Measurements from ENCODE around the gene EXT2. TPM values are rescaled to one million over a fixed set of nuclear protein-coding genes. Genes with fewer than 3 reads are reported as not detected.

Gene EXT2
- total and polyA plus RNA-seq, 2 of the 13 experiments (the other 11 are each of a cell fraction or from before 2014, with no cell fraction given) = 61.5 to 68.7 TPM

DNA sequence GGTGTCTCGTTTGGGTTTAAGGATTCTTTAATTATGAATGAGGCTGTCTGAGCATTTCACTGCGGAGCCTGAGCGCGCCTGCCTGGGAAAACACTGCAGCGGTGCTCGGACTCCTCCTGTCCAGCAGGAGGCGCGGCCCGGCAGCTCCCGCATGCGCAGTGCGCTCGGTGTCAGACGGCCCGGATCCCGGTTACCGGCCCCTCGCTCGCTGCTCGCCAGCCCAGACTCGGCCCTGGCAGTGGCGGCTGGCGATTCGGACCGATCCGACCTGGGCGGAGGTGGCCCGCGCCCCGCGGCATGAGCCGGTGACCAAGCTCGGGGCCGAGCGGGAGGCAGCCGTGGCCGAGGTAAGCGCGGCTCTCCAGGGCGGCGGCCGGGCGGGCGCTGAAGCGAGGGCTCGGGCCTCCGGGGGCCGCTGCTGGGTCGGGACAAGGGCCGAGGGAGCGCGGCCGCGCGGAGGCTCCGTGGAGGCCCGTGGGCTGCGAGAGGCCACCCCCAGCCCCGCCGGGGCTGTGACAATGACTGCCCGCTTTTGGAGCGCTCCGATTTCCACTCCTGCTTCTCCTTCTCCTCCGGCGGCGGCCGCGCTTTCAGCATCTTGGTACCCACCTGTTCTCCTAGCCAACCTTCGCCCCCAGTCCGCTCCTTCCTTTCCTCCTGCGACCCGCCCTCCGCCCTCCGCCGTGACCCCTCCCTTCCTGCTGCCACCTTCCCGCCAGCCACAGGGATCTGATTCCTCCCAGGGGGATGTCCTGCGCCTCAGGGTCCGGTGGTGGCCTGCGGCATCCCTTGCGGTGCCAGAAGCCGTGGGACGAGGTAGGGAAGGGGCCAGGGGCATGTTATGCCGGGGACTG is at the start of gene EXT2 (continued):
- TF ChIP-seq, protein P1, sequence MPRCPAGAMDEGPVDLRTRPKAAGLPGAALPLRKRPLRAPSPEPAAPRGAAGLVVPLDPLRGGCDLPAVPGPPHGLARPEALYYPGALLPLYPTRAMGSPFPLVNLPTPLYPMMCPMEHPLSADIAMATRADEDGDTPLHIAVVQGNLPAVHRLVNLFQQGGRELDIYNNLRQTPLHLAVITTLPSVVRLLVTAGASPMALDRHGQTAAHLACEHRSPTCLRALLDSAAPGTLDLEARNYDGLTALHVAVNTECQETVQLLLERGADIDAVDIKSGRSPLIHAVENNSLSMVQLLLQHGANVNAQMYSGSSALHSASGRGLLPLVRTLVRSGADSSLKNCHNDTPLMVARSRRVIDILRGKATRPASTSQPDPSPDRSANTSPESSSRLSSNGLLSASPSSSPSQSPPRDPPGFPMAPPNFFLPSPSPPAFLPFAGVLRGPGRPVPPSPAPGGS (CRISPR knock-in tag; IDR thresholded peaks at IDR 0.05) = peak; percentile 63; the same call in 1 of the 2 replicates
- TF ChIP-seq BHLHE40 (IDR thresholded peaks at IDR 0.05; ENCODE audit: low read length) (0 out of 2 replicates have a peak, but pooled peaks have one; percentile 4), HNRNPLL (IDR thresholded peaks at IDR 0.05; ENCODE audit: low read depth, low read length, poor library complexity, severe bottlenecking) (peak; percentile 10), SIX1 (CRISPR knock-in tag; IDR thresholded peaks at IDR 0.05; ENCODE audit: borderline replicate concordance) (no peak), NFE2 (CRISPR knock-in tag; IDR thresholded peaks at IDR 0.05) (no peak), MTF2 (CRISPR knock-in tag; IDR thresholded peaks at IDR 0.05; ENCODE audit: borderline replicate concordance) (no peak), MYNN (CRISPR knock-in tag; IDR thresholded peaks at IDR 0.05; ENCODE audit: low read depth) (no peak), YEATS2 (CRISPR knock-in tag; IDR thresholded peaks at IDR 0.05; ENCODE audit: borderline replicate concordance) (peak; percentile 65; the same call in 1 of the 2 replicates), ZFY (CRISPR knock-in tag; IDR thresholded peaks at IDR 0.05) (peak; percentile 95), SP1 (IDR thresholded peaks at IDR 0.05) (no peak), SP1 (CRISPR knock-in tag; IDR thresholded peaks at IDR 0.05) (no peak), NR2F2 (IDR thresholded peaks at IDR 0.05; ENCODE audit: borderline replicate concordance, low read depth) (no peak), SRSF1 (optimal IDR thresholded peaks at IDR 0.05; ENCODE audit: low read depth, low read length) (no peak), ZFP36L1 (CRISPR knock-in tag; IDR thresholded peaks at IDR 0.05) (no peak), TP53 (CRISPR knock-in tag; conservative IDR thresholded peaks at IDR 0.05) (no peak), SMARCC2 (IDR thresholded peaks at IDR 0.05) (no peak), ZNF296 (CRISPR knock-in tag; conservative IDR thresholded peaks at IDR 0.05) (no peak), ZNF264 (CRISPR knock-in tag; IDR thresholded peaks at IDR 0.05) (no peak)
- TF ChIP-seq, protein P2, sequence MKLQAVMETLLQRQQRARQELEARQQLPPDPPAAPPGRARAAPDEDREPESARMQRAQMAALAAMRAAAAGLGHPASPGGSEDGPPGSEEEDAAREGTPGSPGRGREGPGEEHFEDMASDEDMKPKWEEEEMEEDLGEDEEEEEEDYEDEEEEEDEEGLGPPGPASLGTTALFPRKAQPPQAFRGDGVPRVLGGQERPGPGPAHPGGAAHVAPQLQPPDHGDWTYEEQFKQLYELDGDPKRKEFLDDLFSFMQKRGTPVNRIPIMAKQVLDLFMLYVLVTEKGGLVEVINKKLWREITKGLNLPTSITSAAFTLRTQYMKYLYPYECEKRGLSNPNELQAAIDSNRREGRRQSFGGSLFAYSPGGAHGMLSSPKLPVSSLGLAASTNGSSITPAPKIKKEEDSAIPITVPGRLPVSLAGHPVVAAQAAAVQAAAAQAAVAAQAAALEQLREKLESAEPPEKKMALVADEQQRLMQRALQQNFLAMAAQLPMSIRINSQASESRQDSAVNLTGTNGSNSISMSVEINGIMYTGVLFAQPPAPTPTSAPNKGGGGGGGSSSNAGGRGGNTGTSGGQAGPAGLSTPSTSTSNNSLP (IDR thresholded peaks at IDR 0.05; ENCODE audit: low read depth, low read length) = no peak
- TF ChIP-seq, protein P3, sequence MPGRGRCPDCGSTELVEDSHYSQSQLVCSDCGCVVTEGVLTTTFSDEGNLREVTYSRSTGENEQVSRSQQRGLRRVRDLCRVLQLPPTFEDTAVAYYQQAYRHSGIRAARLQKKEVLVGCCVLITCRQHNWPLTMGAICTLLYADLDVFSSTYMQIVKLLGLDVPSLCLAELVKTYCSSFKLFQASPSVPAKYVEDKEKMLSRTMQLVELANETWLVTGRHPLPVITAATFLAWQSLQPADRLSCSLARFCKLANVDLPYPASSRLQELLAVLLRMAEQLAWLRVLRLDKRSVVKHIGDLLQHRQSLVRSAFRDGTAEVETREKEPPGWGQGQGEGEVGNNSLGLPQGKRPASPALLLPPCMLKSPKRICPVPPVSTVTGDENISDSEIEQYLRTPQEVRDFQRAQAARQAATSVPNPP (CRISPR knock-in tag; IDR thresholded peaks at IDR 0.05) = no peak
- TF ChIP-seq, protein P4, sequence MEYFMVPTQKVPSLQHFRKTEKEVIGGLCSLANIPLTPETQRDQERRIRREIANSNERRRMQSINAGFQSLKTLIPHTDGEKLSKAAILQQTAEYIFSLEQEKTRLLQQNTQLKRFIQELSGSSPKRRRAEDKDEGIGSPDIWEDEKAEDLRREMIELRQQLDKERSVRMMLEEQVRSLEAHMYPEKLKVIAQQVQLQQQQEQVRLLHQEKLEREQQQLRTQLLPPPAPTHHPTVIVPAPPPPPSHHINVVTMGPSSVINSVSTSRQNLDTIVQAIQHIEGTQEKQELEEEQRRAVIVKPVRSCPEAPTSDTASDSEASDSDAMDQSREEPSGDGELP (IDR thresholded peaks at IDR 0.05; ENCODE audit: borderline replicate concordance, low read depth) = no peak
- TF ChIP-seq, protein P5, sequence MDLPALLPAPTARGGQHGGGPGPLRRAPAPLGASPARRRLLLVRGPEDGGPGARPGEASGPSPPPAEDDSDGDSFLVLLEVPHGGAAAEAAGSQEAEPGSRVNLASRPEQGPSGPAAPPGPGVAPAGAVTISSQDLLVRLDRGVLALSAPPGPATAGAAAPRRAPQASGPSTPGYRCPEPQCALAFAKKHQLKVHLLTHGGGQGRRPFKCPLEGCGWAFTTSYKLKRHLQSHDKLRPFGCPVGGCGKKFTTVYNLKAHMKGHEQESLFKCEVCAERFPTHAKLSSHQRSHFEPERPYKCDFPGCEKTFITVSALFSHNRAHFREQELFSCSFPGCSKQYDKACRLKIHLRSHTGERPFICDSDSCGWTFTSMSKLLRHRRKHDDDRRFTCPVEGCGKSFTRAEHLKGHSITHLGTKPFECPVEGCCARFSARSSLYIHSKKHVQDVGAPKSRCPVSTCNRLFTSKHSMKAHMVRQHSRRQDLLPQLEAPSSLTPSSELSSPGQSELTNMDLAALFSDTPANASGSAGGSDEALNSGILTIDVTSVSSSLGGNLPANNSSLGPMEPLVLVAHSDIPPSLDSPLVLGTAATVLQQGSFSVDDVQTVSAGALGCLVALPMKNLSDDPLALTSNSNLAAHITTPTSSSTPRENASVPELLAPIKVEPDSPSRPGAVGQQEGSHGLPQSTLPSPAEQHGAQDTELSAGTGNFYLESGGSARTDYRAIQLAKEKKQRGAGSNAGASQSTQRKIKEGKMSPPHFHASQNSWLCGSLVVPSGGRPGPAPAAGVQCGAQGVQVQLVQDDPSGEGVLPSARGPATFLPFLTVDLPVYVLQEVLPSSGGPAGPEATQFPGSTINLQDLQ (CRISPR knock-in tag; IDR thresholded peaks at IDR 0.05) = no peak
